ENCODE data around the gene F11.

GRCh38 chr4:186294160-186294559 lies 28.2 kb downstream of the F11 start:
- TF ChIP-seq CTCF (conservative IDR thresholded peaks at IDR 0.05) = no peak
- TF ChIP-seq ZFX (IDR thresholded peaks at IDR 0.05) = no peak
